NB4 (cell line): ENCODE results near the gene NCAM1.
A peak's percentile ranks its signal among the peaks of the same experiment; 100 is the strongest.

ENCODE experiments used
- DNase-seq: peaks from one replicate; pipeline ENCODE4 v3.0.0; 2010; ENCODE audit warnings: low read depth
- H3K4me3 ChIP-seq: one replicate; pipeline ENCODE4 v1.5.1; 2011; ENCODE audit warnings: mild to moderate bottlenecking, low read depth, low read length, moderate library complexity
- CTCF ChIP-seq: IDR thresholded peaks from one replicate; pipeline ENCODE4 v1.5.1; 2012; ENCODE audit warnings: low read depth, low read length
- MAX ChIP-seq: IDR thresholded peaks from 2 replicates; pipeline ENCODE4 v1.6.1; 2011; ENCODE audit warnings: low read depth, low read length
- MYC ChIP-seq: IDR thresholded peaks from 2 replicates; pipeline ENCODE4 v1.6.1; 2011; ENCODE audit warnings: low read depth, low read length
- POLR2A ChIP-seq: IDR thresholded peaks from 2 replicates; pipeline ENCODE4 v1.6.1; 2011; ENCODE audit warnings: mild to moderate bottlenecking; ENCODE audit not compliant: insufficient read length; ENCODE audit errors: extremely low read depth

The NCAM1 gene

GRCh38 chr11:113197446-113197845 is 236.2 kb downstream of the NCAM1 start:
- no peak for TF ChIP-seq CTCF
- no peak for TF ChIP-seq POLR2A
- no peak for TF ChIP-seq MAX
- TF ChIP-seq MYC: no peak
- H3K4me3 ChIP-seq: no peak overlapping the region
- DNase-seq: no peak

- no peak overlapping the region for H3K4me3 ChIP-seq
- TF ChIP-seq MYC: no peak
- TF ChIP-seq CTCF: no peak
- no peak for TF ChIP-seq MAX
- no peak for TF ChIP-seq POLR2A
- DNase-seq: no peak
Observed at GRCh38 chr11:113198972-113199661, 237.9 kb downstream of the NCAM1 start.

GRCh38 chr11:113199866-113200265 is 238.6 kb downstream of the NCAM1 start:
- DNase-seq: no peak
- TF ChIP-seq CTCF (no peak), POLR2A (no peak), MAX (no peak), MYC (no peak)
- no peak overlapping the region for H3K4me3 ChIP-seq

GRCh38 chr11:113201054-113201818 is 240.0 kb downstream of the NCAM1 start:
- no peak for TF ChIP-seq POLR2A
- no peak for TF ChIP-seq CTCF
- TF ChIP-seq MAX: no peak
- TF ChIP-seq MYC: no peak

GRCh38 chr11:113202431-113202830 is 241.2 kb downstream of the NCAM1 start:
- no peak overlapping the region for H3K4me3 ChIP-seq
- TF ChIP-seq MYC: no peak
- TF ChIP-seq POLR2A: no peak
- no peak for DNase-seq

More at GRCh38 chr11:113201054-113201818, 240.0 kb downstream of the NCAM1 start:
- H3K4me3 ChIP-seq: no peak overlapping the region
- DNase-seq: no peak

- TF ChIP-seq MYC: no peak
- no peak for TF ChIP-seq POLR2A
- TF ChIP-seq MAX: no peak
- no peak for TF ChIP-seq CTCF
- H3K4me3 ChIP-seq: no peak overlapping the region
- peak; percentile 69 for DNase-seq
Observed at GRCh38 chr11:113203141-113203753, 242.0 kb downstream of the NCAM1 start.
